Tibial artery (tissue), 4 donors: Measurements from ENCODE around the gene NRAP.

Source experiments
- DNase-seq, 2 donors: peaks; one replicate each; pipeline ENCODE4 v3.0.0-alpha.2; 2019
- H3K27ac ChIP-seq, 2 donors: fragments of 200-600 bp; sonication (generic) in 1 of 2; 1 replicate in 1 of 2; 2 replicates in 1 of 2; pipeline ENCODE4 v1.5.1; 2018 to 2019; ENCODE audit warnings: mild to moderate bottlenecking in 1 of 2
- H3K27me3 ChIP-seq, 2 donors: fragments of 200-600 bp; sonication (generic) in 1 of 2; one replicate each; pipeline versions ENCODE4 v1.5.1 to v1.6.0; 2016 to 2019
- H3K36me3 ChIP-seq, 3 donors: fragments of 200-600 bp; sonication (generic) in 2 of 3; one replicate each; pipeline ENCODE4 v1.5.1; 2016 to 2019; ENCODE audit warnings: mild to moderate bottlenecking in 2 of 3
- H3K4me1 ChIP-seq, 4 donors: fragments of 200-600 bp; sonication (generic) in 2 of 4; 1 replicate in 3 of 4; 2 replicates in 1 of 4; pipeline ENCODE4 v1.5.1; 2016 to 2019
- H3K4me3 ChIP-seq, 2 donors: fragments of 200-600 bp; sonication (generic) in 1 of 2; 1 replicate in 1 of 2; 2 replicates in 1 of 2; pipeline ENCODE4 v1.5.1; 2018 to 2019; ENCODE audit warnings: mild to moderate bottlenecking in 2 of 2
- H3K9me3 ChIP-seq, 3 donors: fragments of 200-600 bp; sonication (generic) in 1 of 3; one replicate each; pipeline ENCODE4 v1.5.1; 2016 to 2019
- CTCF ChIP-seq, 2 experiments: fragments of 200-600 bp in 1 of 2; fragments of 450-650 bp in 1 of 2; IDR thresholded peaks; one replicate each; pipeline ENCODE4 v1.5.1; 2017 to 2019; ENCODE audit warnings: antibody characterized with exemption in 2 of 2, mild to moderate bottlenecking in 1 of 2, moderate library complexity in 1 of 2
- intact Hi-C: fragments of 100-400 bp; cut with DNase I; formaldehyde crosslinking; loops from one replicate; pipeline ENCODE4 v1.15.0; 2023; ENCODE audit warnings: low total_unique reads

The NRAP gene

GRCh38 chr10:113627836-113628235, 36.0 kb downstream of the NRAP start:
- H3K27ac ChIP-seq, result no peak overlapping the region
- intact Hi-C loops, result no loop called here
- DNase-seq, result no peak
- no peaks in the 10 kb centered on the region for H3K9me3 ChIP-seq
- H3K36me3 ChIP-seq, result no peaks in the 10 kb centered on the region
- H3K4me1 ChIP-seq, result peaks cover 0 to 19% (median 4%) of the 10 kb centered on the region in 4 donors
- no peak overlapping the region for H3K4me3 ChIP-seq
- no peaks in the 10 kb centered on the region for H3K27me3 ChIP-seq
- no peak for TF ChIP-seq CTCF (IDR thresholded peaks at IDR 0.05)

- Histone ChIP-seq H3K4me1 (peaks cover 0 to 19% (median 4%) of the 10 kb centered on the region in 4 donors), H3K9me3 (no peaks in the 10 kb centered on the region), H3K4me3 (no peak overlapping the region), H3K36me3 (no peaks in the 10 kb centered on the region), H3K27me3 (no peaks in the 10 kb centered on the region), H3K27ac (no peak overlapping the region)
- TF ChIP-seq CTCF (IDR thresholded peaks at IDR 0.05), result no peak
- intact Hi-C loops, result no loop called here
- no peak for DNase-seq
Observed at GRCh38 chr10:113626809-113627355, 37.0 kb downstream of the NRAP start.

GRCh38 chr10:113625461-113626186, 38.2 kb downstream of the NRAP start:
- no peaks in the 10 kb centered on the region for H3K36me3 ChIP-seq
- H3K27me3 ChIP-seq, result no peaks in the 10 kb centered on the region
- H3K27ac ChIP-seq, result no peak overlapping the region
- H3K9me3 ChIP-seq, result no peaks in the 10 kb centered on the region
- DNase-seq, result no peak
- no peak for TF ChIP-seq CTCF (IDR thresholded peaks at IDR 0.05)
- H3K4me3 ChIP-seq, result no peak overlapping the region
- peaks cover 0 to 19% (median 4%) of the 10 kb centered on the region in 4 donors for H3K4me1 ChIP-seq
- intact Hi-C loops, result no loop called here

GRCh38 chr10:113622831-113623230, 41.0 kb downstream of the NRAP start:
- peaks cover 0 to 15% (median 3%) of the 10 kb centered on the region in 4 donors for H3K4me1 ChIP-seq
- no peaks in the 10 kb centered on the region for H3K36me3 ChIP-seq
- no peak for TF ChIP-seq CTCF (IDR thresholded peaks at IDR 0.05)
- DNase-seq, result no peak
- no peak overlapping the region for H3K4me3 ChIP-seq
- intact Hi-C loops, result no loop called here
- no peak overlapping the region for H3K27ac ChIP-seq
- peaks cover 0 to 24% of the 10 kb centered on the region in 2 donors for H3K27me3 ChIP-seq
- no peaks in the 10 kb centered on the region for H3K9me3 ChIP-seq

- peaks cover 0 to 4% (median 1%) of the 10 kb centered on the region in 4 donors for H3K4me1 ChIP-seq
- H3K36me3 ChIP-seq, result no peaks in the 10 kb centered on the region
- DNase-seq, result no peak
- H3K27ac ChIP-seq, result no peak overlapping the region
- no peak overlapping the region for H3K4me3 ChIP-seq
- no peak for TF ChIP-seq CTCF (IDR thresholded peaks at IDR 0.05)
- no peaks in the 10 kb centered on the region for H3K9me3 ChIP-seq
- intact Hi-C loops, result no loop called here
- peaks cover 0 to 33% of the 10 kb centered on the region in 2 donors for H3K27me3 ChIP-seq
Observed at GRCh38 chr10:113621799-113622198, 42.0 kb downstream of the NRAP start.
